Measurements from ENCODE around the gene SFSWAP.
"Not testable (repeated sequence)": the region's sequence is repeated elsewhere in the genome, so short reads cannot be mapped to it uniquely, and the experiment has no call there.

Gene SFSWAP

DNA sequence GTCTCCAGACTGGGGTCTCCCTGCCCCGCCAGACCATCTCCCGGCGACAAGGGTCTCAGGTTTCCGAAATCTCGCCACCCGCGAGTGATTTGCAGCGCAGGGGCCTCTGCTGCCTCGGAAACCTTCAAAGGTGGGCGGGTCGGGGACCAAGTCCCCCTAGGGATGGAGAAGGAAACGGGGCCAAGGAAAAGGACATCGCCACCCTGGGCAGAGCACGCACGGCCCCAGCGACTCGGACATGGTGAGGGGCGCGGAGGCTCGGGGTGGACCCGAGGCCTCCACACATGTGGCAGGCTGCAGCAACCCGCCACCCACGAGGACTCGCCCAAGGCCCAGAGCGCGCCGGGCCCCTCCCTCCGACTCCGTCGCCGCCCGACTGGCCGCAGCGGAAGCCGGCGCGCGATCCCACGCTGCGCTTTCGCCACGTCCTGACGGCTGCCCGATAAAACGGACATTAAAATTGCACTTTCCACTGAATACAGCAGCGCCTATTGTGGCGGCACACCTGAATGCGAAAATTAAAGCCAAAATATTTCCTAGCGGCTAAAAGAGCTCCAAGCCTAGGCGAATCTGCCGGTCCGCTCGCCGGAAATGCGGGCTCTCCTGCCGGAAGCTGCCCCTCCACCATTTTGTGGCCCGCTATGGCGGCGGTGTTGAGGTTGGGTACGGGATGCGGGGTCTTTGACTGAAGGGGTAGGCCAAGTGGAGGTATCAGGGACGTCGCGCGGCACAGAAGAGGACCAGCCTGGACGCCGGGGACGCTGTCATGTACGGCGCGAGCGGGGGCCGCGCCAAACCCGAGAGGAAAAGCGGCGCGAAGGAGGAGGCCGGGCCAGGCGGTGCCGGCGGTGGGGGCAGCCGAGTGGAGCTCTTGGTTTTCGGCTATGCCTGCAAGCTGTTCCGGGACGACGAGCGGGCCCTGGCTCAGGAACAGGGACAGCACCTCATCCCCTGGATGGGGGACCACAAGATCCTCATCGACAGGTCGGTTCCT lies at the start of gene SFSWAP:
TSS of gene SFSWAP (plus strand) at position 627 of the 994 bp plus-strand sequence. CDS start at position 767, 140 bp downstream.
- DNase-seq (ENCODE audit: low read depth), result peak; percentile 43
- TF ChIP-seq, protein P1, sequence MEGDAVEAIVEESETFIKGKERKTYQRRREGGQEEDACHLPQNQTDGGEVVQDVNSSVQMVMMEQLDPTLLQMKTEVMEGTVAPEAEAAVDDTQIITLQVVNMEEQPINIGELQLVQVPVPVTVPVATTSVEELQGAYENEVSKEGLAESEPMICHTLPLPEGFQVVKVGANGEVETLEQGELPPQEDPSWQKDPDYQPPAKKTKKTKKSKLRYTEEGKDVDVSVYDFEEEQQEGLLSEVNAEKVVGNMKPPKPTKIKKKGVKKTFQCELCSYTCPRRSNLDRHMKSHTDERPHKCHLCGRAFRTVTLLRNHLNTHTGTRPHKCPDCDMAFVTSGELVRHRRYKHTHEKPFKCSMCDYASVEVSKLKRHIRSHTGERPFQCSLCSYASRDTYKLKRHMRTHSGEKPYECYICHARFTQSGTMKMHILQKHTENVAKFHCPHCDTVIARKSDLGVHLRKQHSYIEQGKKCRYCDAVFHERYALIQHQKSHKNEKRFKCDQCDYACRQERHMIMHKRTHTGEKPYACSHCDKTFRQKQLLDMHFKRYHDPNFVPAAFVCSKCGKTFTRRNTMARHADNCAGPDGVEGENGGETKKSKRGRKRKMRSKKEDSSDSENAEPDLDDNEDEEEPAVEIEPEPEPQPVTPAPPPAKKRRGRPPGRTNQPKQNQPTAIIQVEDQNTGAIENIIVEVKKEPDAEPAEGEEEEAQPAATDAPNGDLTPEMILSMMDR (IDR thresholded peaks at IDR 0.05; ENCODE audit: low read depth, low read length, missing control alignments), result no peak
- H3K4me3 ChIP-seq (ENCODE audit: low read depth, low read length), result peak within 1 kb of the TSS; percentile 98

DNA sequence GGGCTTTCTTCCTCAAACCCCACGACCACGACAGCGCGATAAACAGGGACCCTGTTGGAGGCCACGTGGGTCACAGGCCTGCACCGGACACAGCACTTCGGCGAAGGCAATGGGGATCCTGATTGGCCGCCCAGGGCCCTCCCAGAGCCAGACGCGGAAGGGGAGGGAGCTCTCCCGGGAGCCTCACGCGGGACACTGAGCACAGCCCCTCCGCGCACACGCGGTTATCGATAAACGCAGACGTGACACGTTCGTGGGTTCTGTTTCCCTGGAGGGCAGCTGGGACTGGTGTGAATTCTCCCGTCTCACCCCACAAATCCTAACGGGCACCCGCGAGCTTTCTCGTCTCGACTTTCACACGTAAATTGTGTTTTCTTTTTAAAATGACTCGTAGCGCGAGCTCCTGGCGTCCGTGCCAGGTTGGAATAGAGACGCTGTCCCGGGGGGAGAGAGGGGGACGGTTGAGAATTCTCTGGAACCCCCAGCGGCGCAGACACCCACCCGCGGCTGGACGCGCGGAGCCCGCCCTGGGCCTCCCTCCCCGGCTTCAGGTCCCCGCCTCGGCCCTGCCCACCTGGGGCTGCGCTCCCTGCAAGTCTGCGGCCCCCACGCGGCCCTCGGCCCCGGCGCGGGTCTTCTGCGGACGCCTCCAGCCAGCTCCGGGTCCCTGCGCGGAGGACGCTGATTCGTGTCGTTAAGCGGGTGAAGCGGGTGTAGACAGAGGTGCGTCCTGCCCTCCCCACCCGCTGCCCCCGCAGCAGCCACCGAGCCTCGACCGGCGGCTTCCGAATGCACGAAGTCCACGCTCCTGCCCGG lies 49.5 kb upstream of the SFSWAP start:
- DNase-seq (ENCODE audit: low read depth); H3K4me3 ChIP-seq (ENCODE audit: low read depth, low read length): not testable (repeated sequence)

DNA sequence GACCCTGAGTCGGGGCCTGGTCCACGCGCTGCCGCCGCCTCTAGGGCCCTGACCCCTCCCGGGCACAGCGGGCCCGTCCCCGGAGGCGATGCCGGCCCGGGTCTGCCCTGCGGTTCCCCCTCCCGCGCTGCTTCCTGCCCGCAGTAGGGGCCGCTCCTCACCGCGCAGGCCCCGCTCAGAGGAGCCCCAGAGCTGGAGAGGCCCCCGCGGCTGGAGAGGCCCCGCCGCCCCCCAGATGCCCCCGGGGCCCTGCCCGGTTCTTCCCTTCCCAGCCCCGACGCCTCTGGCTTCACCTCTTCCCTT lies 49.0 kb upstream of the SFSWAP start:
- H3K4me3 ChIP-seq (ENCODE audit: low read depth, low read length); DNase-seq (ENCODE audit: low read depth): not testable (repeated sequence)

GRCh38 chr12:131662346-131662745 lies 48.5 kb upstream of the SFSWAP start:
- not testable (repeated sequence) for DNase-seq (ENCODE audit: low read depth); H3K4me3 ChIP-seq (ENCODE audit: low read depth, low read length)

DNA sequence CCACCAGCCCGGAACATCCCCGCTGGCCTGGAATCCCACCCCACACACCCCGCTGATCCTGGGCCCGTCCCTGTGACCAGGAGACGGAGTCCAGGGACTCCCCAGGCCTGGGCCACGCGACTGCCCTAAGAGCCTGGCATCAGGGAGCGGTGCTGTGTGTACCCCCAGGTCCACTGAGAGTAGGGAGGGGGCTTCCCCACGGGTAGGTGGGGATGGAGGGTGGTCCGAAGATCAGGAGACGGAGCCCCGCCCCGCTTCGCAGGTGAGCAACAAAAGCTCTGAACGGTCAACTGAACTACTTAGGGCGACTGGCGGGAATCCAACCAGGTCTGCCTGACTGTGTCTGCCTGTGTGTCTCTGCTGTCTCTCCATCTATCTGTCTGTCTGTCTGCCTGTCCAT lies 45.2 kb upstream of the SFSWAP start:
- DNase-seq (ENCODE audit: low read depth); H3K4me3 ChIP-seq (ENCODE audit: low read depth, low read length): not testable (repeated sequence)

- not testable (repeated sequence) for DNase-seq (ENCODE audit: low read depth); H3K4me3 ChIP-seq (ENCODE audit: low read depth, low read length)
These were observed 44.4 kb upstream of the SFSWAP start for GRCh38 chr12:131666486-131666885.

GRCh38 chr12:131666978-131667601 lies 43.8 kb upstream of the SFSWAP start:
- DNase-seq (ENCODE audit: low read depth), result not testable (repeated sequence)

GRCh38 chr12:131671276-131671675 lies 39.6 kb upstream of the SFSWAP start:
- TF ChIP-seq, protein P1 (IDR thresholded peaks at IDR 0.05; ENCODE audit: low read depth, low read length, missing control alignments), result no peak
- no peak overlapping the region for H3K4me3 ChIP-seq (ENCODE audit: low read depth, low read length)
- no peak for DNase-seq (ENCODE audit: low read depth)

More at GRCh38 chr12:131666978-131667601, 43.8 kb upstream of the SFSWAP start:
- H3K4me3 ChIP-seq (ENCODE audit: low read depth, low read length), result not testable (repeated sequence)

DNA sequence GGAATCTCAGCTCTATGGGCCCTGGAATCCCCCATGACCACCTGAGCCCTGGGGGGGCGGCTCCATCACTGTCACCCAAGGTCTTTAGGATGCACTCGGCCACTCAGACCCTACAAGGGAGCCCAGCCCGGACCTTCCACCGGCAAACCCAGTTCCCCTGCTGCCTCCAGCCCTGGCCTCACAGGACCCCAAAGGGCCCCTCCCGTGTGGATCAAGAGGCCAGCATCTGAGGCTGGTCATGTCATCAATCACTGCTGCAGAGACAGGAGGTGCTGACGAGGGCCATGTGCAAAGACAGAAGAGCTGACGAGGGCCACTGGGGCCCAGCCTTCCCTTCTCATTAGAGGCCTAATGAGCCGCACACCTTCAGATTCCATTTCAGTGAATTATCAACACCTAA lies 39.0 kb upstream of the SFSWAP start:
- no peak for DNase-seq (ENCODE audit: low read depth)
- H3K4me3 ChIP-seq (ENCODE audit: low read depth, low read length), result no peak overlapping the region
- TF ChIP-seq, protein P1 (IDR thresholded peaks at IDR 0.05; ENCODE audit: low read depth, low read length, missing control alignments), result no peak

All from GM12864 (cell line).